GM23338 (cell line): ENCODE measurements around the gene MLPH. TPM values are rescaled to one million over a fixed set of nuclear protein-coding genes. Genes with fewer than 3 reads are reported as not detected.
A peak's percentile ranks its signal among the peaks of the same experiment; 100 is the strongest.

Experiments
- ATAC-seq: fragments of 200-7000 bp; cut with Tn5 transposase; 3 replicates; pipeline ENCODE4 v1.9.1; 2020
- DNase-seq: peaks from one replicate; pipeline ENCODE4 v3.0.0-alpha.2; 2015; ENCODE audit warnings: low spot score
- H2AFZ ChIP-seq: fragments of 200-600 bp; sonication (generic); 2 replicates; pipeline ENCODE4 v1.8.0; 2016; ENCODE audit warnings: antibody characterized with exemption, mild to moderate bottlenecking, moderate library complexity
- H3F3A ChIP-seq: fragments of 200-600 bp; sonication (generic); replicated peaks from 2 replicates; pipeline ENCODE4 v1.8.0; 2017; ENCODE audit warnings: antibody characterized with exemption, mixed run types, low read depth
- H3K27ac ChIP-seq: fragments of 200-600 bp; sonication (generic); 2 replicates; pipeline ENCODE4 v1.6.1; 2016; ENCODE audit warnings: low read depth
- H3K27me3 ChIP-seq: fragments of 200-600 bp; sonication (generic); 2 replicates; pipeline ENCODE4 v1.8.0; 2016; ENCODE audit warnings: mild to moderate bottlenecking, mixed run types, moderate library complexity; ENCODE audit not compliant: insufficient read depth
- H3K36me3 ChIP-seq: fragments of 200-600 bp; sonication (generic); 2 replicates; pipeline ENCODE4 v1.8.0; 2016; ENCODE audit warnings: mild to moderate bottlenecking; ENCODE audit not compliant: insufficient read depth
- H3K4me1 ChIP-seq: fragments of 200-600 bp; sonication (generic); 2 replicates; pipeline ENCODE4 v1.8.0; 2016; ENCODE audit warnings: mild to moderate bottlenecking, moderate library complexity; ENCODE audit not compliant: insufficient read depth
- H3K4me2 ChIP-seq: fragments of 200-600 bp; sonication (generic); 2 replicates; pipeline ENCODE4 v1.7.1; 2017; ENCODE audit warnings: mixed run types
- H3K4me3 ChIP-seq: fragments of 200-600 bp; sonication (generic); 2 replicates; pipeline ENCODE4 v1.6.1; 2016; ENCODE audit warnings: mixed run types
- H3K79me2 ChIP-seq: fragments of 200-600 bp; sonication (generic); replicated peaks from 2 replicates; pipeline ENCODE4 v1.8.0; 2017; ENCODE audit warnings: mild to moderate bottlenecking; ENCODE audit not compliant: insufficient read depth
- H3K9me2 ChIP-seq: fragments of 200-600 bp; sonication (generic); 2 replicates; pipeline ENCODE4 v1.8.0; 2017; ENCODE audit not compliant: insufficient read depth
- H4K20me1 ChIP-seq: fragments of 200-600 bp; sonication (generic); replicated peaks from 2 replicates; pipeline ENCODE4 v1.8.0; 2017; ENCODE audit warnings: mild to moderate bottlenecking; ENCODE audit not compliant: insufficient read depth
- H3K27ac Mint-ChIP-seq: 2 replicates; pipeline ENCODE4 v1.8.0; 2020; ENCODE audit warnings: inconsistent platforms, mild to moderate bottlenecking, moderate library complexity, mixed read lengths
- H3K27me3 Mint-ChIP-seq: 3 replicates; pipeline ENCODE4 v1.8.0; 2022; ENCODE audit warnings: low read depth, mild to moderate bottlenecking, moderate library complexity, mixed read lengths, inconsistent platforms; ENCODE audit not compliant: insufficient read depth, poor library complexity
- H3K36me3 Mint-ChIP-seq: 3 replicates; pipeline ENCODE4 v1.8.0; 2021; ENCODE audit warnings: low read depth, mild to moderate bottlenecking, inconsistent platforms, moderate library complexity, mixed read lengths
- H3K4me1 Mint-ChIP-seq: 3 replicates; pipeline ENCODE4 v1.8.0; 2020; ENCODE audit warnings: mild to moderate bottlenecking, inconsistent platforms, mixed read lengths
- H3K4me3 Mint-ChIP-seq: 3 replicates; pipeline ENCODE4 v1.8.0; 2021; ENCODE audit warnings: moderate library complexity, mild to moderate bottlenecking, inconsistent platforms, mixed read lengths
- H3K9me3 Mint-ChIP-seq: 3 replicates; pipeline ENCODE4 v1.8.0; 2020; ENCODE audit warnings: moderate library complexity, mild to moderate bottlenecking, inconsistent platforms, mixed read lengths
- EZH2 ChIP-seq: fragments of 200-600 bp; sonication (generic); IDR thresholded peaks from one replicate; pipeline ENCODE4 v1.8.0; 2017; ENCODE audit warnings: antibody characterized with exemption, mild to moderate bottlenecking, low read depth; ENCODE audit not compliant: unreplicated experiment
- EZH2phosphoT487 ChIP-seq: fragments of 200-600 bp; sonication (generic); IDR thresholded peaks from one replicate; pipeline ENCODE4 v1.8.1; 2018; ENCODE audit warnings: antibody characterized with exemption; ENCODE audit not compliant: unreplicated experiment
- JUNB ChIP-seq: IDR thresholded peaks from one replicate; pipeline ENCODE4 v1.6.1; 2016; ENCODE audit warnings: antibody characterized with exemption; ENCODE audit not compliant: unreplicated experiment
- POLR2AphosphoS5 ChIP-seq: IDR thresholded peaks from 2 replicates; pipeline ENCODE4 v1.6.1; 2016; ENCODE audit warnings: antibody characterized with exemption, low read depth
- STAT1 ChIP-seq: IDR thresholded peaks from one replicate; pipeline ENCODE4 v1.6.1; 2016; ENCODE audit warnings: antibody characterized with exemption; ENCODE audit not compliant: unreplicated experiment
- ZNF114 ChIP-seq: fragments of 250-450 bp; sonication (Bioruptor Pico); IDR thresholded peaks from 2 replicates; pipeline ENCODE4 v1.5.0; 2020; ENCODE audit warnings: mild to moderate bottlenecking, moderate library complexity
- polyA plus RNA-seq: library from polyadenylated mRNA; unstranded; fragments of >200 nt; fragmentation: Nextera tagmentation; extraction: Ambion mirVana; gene quantifications from 2 replicates; pipeline ENCODE4 v1.2.1, GENCODE V29; 2016
- total RNA-seq: library from RNA; depleted of rRNA; stranded (reverse); fragments of >200 nt; shearing (Covaris generic); gene quantifications from 2 replicates; pipeline ENCODE4 v1.2.3, GENCODE V29; 2014
- TF ChIP-seq, protein P1 (sequence below): IDR thresholded peaks from one replicate; pipeline ENCODE4 v1.6.1; 2018; ENCODE audit warnings: antibody characterized with exemption; ENCODE audit not compliant: unreplicated experiment
- TF ChIP-seq, protein P2 (sequence below): fragments of 250-450 bp; sonication (Bioruptor Pico); IDR thresholded peaks from 2 replicates; pipeline ENCODE4 v1.5.0; 2020; ENCODE audit warnings: mild to moderate bottlenecking, moderate library complexity
- TF ChIP-seq, protein P3 (sequence below): IDR thresholded peaks from 2 replicates; pipeline ENCODE4 v1.6.1; 2016; ENCODE audit warnings: antibody characterized with exemption

Gene MLPH
- total and polyA plus RNA-seq, 2 experiments from 2014 or later, result 13.6 to 16.5 TPM

DNA sequence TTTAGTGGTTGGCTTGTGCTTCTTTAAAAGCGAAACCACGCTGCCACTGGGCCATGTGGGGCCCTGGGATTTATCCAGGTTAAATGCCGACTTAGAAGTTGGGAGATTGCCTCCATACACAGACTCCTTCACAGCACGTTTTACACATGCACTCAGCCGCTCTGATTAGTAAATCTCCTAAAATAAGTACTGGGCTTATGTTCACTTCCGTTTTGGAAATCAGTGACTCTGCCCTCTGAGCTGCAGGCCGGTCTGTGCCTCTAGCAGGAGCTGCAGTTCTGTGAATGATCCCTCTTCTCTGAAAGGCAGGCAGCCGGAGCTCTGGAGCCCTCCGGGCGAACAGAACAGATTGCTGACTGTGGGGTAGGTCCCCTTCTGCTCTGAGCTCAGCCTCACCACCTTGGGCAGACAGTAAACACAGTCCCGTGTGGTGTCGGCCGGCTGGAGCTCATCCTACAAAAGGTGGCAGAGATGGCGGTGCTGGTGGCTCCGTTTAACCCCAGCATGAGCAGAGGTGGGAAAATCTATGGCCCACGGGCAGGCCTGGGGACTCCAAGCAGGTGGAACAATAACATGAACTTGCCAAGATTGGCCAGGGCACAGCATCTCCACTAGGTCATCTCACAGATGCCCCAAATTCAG is 113.3 kb downstream of the MLPH start:
- H3K27ac ChIP-seq, result no peak overlapping the region
- H3K27ac Mint-ChIP-seq, result no peak overlapping the region
- H3K4me3 ChIP-seq, result no peak overlapping the region
- H3K36me3 Mint-ChIP-seq, result peaks cover 3% of the 10 kb centered on the region; the same call in 2 of the 3 replicates
- TF ChIP-seq STAT1 (no peak), ZNF114 (no peak), EZH2phosphoT487 (no peak), POLR2AphosphoS5 (no peak), EZH2 (no peak), JUNB (no peak)
- TF ChIP-seq, protein P1, sequence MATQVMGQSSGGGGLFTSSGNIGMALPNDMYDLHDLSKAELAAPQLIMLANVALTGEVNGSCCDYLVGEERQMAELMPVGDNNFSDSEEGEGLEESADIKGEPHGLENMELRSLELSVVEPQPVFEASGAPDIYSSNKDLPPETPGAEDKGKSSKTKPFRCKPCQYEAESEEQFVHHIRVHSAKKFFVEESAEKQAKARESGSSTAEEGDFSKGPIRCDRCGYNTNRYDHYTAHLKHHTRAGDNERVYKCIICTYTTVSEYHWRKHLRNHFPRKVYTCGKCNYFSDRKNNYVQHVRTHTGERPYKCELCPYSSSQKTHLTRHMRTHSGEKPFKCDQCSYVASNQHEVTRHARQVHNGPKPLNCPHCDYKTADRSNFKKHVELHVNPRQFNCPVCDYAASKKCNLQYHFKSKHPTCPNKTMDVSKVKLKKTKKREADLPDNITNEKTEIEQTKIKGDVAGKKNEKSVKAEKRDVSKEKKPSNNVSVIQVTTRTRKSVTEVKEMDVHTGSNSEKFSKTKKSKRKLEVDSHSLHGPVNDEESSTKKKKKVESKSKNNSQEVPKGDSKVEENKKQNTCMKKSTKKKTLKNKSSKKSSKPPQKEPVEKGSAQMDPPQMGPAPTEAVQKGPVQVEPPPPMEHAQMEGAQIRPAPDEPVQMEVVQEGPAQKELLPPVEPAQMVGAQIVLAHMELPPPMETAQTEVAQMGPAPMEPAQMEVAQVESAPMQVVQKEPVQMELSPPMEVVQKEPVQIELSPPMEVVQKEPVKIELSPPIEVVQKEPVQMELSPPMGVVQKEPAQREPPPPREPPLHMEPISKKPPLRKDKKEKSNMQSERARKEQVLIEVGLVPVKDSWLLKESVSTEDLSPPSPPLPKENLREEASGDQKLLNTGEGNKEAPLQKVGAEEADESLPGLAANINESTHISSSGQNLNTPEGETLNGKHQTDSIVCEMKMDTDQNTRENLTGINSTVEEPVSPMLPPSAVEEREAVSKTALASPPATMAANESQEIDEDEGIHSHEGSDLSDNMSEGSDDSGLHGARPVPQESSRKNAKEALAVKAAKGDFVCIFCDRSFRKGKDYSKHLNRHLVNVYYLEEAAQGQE, result no peak
- TF ChIP-seq, protein P2, sequence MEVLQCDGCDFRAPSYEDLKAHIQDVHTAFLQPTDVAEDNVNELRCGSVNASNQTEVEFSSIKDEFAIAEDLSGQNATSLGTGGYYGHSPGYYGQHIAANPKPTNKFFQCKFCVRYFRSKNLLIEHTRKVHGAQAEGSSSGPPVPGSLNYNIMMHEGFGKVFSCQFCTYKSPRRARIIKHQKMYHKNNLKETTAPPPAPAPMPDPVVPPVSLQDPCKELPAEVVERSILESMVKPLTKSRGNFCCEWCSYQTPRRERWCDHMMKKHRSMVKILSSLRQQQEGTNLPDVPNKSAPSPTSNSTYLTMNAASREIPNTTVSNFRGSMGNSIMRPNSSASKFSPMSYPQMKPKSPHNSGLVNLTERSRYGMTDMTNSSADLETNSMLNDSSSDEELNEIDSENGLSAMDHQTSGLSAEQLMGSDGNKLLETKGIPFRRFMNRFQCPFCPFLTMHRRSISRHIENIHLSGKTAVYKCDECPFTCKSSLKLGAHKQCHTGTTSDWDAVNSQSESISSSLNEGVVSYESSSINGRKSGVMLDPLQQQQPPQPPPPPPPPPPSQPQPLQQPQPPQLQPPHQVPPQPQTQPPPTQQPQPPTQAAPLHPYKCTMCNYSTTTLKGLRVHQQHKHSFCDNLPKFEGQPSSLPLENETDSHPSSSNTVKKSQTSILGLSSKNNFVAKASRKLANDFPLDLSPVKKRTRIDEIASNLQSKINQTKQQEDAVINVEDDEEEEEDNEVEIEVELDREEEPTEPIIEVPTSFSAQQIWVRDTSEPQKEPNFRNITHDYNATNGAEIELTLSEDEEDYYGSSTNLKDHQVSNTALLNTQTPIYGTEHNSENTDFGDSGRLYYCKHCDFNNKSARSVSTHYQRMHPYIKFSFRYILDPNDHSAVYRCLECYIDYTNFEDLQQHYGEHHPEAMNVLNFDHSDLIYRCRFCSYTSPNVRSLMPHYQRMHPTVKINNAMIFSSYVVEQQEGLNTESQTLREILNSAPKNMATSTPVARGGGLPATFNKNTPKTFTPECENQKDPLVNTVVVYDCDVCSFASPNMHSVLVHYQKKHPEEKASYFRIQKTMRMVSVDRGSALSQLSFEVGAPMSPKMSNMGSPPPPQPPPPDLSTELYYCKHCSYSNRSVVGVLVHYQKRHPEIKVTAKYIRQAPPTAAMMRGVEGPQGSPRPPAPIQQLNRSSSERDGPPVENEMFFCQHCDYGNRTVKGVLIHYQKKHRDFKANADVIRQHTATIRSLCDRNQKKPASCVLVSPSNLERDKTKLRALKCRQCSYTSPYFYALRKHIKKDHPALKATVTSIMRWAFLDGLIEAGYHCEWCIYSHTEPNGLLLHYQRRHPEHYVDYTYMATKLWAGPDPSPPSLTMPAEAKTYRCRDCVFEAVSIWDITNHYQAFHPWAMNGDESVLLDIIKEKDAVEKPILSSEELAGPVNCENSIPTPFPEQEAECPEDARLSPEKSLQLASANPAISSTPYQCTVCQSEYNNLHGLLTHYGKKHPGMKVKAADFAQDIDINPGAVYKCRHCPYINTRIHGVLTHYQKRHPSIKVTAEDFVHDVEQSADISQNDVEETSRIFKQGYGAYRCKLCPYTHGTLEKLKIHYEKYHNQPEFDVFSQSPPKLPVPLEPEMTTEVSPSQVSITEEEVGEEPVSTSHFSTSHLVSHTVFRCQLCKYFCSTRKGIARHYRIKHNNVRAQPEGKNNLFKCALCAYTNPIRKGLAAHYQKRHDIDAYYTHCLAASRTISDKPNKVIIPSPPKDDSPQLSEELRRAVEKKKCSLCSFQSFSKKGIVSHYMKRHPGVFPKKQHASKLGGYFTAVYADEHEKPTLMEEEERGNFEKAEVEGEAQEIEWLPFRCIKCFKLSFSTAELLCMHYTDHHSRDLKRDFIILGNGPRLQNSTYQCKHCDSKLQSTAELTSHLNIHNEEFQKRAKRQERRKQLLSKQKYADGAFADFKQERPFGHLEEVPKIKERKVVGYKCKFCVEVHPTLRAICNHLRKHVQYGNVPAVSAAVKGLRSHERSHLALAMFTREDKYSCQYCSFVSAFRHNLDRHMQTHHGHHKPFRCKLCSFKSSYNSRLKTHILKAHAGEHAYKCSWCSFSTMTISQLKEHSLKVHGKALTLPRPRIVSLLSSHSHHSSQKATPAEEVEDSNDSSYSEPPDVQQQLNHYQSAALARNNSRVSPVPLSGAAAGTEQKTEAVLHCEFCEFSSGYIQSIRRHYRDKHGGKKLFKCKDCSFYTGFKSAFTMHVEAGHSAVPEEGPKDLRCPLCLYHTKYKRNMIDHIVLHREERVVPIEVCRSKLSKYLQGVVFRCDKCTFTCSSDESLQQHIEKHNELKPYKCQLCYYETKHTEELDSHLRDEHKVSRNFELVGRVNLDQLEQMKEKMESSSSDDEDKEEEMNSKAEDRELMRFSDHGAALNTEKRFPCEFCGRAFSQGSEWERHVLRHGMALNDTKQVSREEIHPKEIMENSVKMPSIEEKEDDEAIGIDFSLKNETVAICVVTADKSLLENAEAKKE (CRISPR knock-in tag), result no peak
- TF ChIP-seq, protein P3, sequence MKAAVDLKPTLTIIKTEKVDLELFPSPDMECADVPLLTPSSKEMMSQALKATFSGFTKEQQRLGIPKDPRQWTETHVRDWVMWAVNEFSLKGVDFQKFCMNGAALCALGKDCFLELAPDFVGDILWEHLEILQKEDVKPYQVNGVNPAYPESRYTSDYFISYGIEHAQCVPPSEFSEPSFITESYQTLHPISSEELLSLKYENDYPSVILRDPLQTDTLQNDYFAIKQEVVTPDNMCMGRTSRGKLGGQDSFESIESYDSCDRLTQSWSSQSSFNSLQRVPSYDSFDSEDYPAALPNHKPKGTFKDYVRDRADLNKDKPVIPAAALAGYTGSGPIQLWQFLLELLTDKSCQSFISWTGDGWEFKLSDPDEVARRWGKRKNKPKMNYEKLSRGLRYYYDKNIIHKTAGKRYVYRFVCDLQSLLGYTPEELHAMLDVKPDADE, result no peak
- no peaks in the 10 kb centered on the region for H3K9me2 ChIP-seq
- H4K20me1 ChIP-seq, result no peaks in the 10 kb centered on the region
- H3K4me1 Mint-ChIP-seq, result peaks cover 58% of the 10 kb centered on the region
- no peak overlapping the region for H3K4me3 Mint-ChIP-seq
- peaks cover 24% of the 10 kb centered on the region for H3K4me1 ChIP-seq
- no peak for ATAC-seq
- no peak for DNase-seq
- no peaks in the 10 kb centered on the region for H3K36me3 ChIP-seq
- no peaks in the 10 kb centered on the region for H3K27me3 ChIP-seq
- no peaks in the 10 kb centered on the region for H3K79me2 ChIP-seq
- H3K27me3 Mint-ChIP-seq, result peaks cover 24% of the 10 kb centered on the region
- peaks cover 4% of the 10 kb centered on the region for H3K9me3 Mint-ChIP-seq
- peaks cover 2% of the 10 kb centered on the region; the same call in 1 of the 2 replicates for H3F3A ChIP-seq
- peak overlapping the region; percentile 52 for H2AFZ ChIP-seq
- no peak overlapping the region for H3K4me2 ChIP-seq
